GM12891 (cell line): ENCODE data around the gene LIAS. TPM values are rescaled to one million over a fixed set of nuclear protein-coding genes. Genes with fewer than 3 reads are reported as not detected.
A peak's percentile ranks its signal among the peaks of the same experiment; 100 is the strongest.
"Not testable (repeated sequence)": the region's sequence is repeated elsewhere in the genome, so short reads cannot be mapped to it uniquely, and the experiment has no call there.

Source experiments
- DNase-seq: peaks from one replicate; pipeline ENCODE4 v3.0.0; 2011; ENCODE audit warnings: low spot score; ENCODE audit not compliant: insufficient read length
- FAIRE-seq: peaks from 2 replicates; lab custom pipeline; 2011; peaks lifted over from hg19 to GRCh38; lab: Jason Lieb, UNC
- PAX5 ChIP-seq: IDR thresholded peaks from 2 replicates; pipeline ENCODE4 v1.6.1; 2011; ENCODE audit warnings: low read length, moderate library complexity, mild to moderate bottlenecking; ENCODE audit not compliant: insufficient read depth, severe bottlenecking
- POLR2A ChIP-seq: IDR thresholded peaks from 2 replicates; pipeline ENCODE4 v1.6.1; 2011; ENCODE audit warnings: low read depth, low read length, control low read depth
- POLR2AphosphoS5 ChIP-seq: IDR thresholded peaks from 2 replicates; pipeline ENCODE4 v1.6.1; 2011; ENCODE audit warnings: low read depth, low read length, control low read depth
- POU2F2 ChIP-seq: IDR thresholded peaks from 2 replicates; pipeline ENCODE4 v1.6.1; 2011; ENCODE audit warnings: low read depth, mild to moderate bottlenecking, control low read depth, low read length, moderate library complexity
- SPI1 ChIP-seq: IDR thresholded peaks from 2 replicates; pipeline ENCODE4 v1.6.1; 2011; ENCODE audit warnings: low read depth, low read length, control low read depth
- TAF1 ChIP-seq: IDR thresholded peaks from 2 replicates; pipeline ENCODE4 v1.6.1; 2011; ENCODE audit warnings: low read depth, low read length, control low read depth
- polyA plus RNA-seq: library from polyadenylated mRNA; unstranded; fragments of >200 nt; gene quantifications from one replicate; pipeline ENCODE4 v1.2.1, GENCODE V29; 2012; ENCODE audit warnings: low read depth, missing spikeins, inconsistent platforms; ENCODE audit not compliant: missing spikeins

Gene LIAS
- polyA plus RNA-seq, result 14.0 TPM

DNA sequence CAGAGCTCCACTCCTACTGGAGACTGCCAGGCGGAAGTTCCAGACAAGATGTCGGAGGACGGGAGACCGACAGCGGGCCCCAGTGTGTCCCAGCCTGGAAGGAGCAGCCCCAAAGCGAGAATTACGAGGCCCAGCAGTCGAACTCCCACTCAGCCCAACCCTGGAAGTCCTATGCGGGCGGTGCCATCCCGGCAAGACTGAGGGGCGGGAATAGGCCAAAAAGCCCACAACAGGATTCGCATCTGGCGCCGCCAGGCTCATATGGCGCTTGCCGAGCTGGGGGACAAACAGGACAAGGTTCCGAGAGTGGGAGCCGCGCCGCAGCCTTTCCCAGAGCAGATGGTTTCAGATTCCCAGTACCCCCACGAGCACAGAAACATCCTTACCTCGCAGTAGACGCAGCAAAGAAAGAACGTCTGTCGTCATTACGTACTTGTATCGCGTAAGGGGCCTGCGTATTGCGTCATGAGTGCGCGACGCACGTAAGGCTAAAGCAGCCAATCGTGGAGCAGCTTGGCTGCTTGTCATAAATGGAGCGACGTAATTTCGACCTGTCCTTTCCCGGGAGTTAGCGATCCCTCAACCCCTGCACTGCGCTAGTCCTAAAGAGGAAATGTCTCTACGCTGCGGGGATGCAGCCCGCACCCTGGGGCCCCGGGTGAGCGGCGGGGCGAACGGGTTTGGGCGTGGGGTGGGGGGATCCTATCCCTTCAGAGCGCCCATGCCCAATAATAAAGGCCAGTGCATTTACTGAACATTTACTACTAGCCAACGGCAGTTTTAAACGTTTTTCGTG lies at the start of gene LIAS, which contains the start of gene RPL9:
LIAS (plus strand) TSS at position 552 of the 796 bp plus-strand sequence; CDS start at position 614, 62 bp downstream.
RPL9 (minus strand) TSS at position 418 of the 796 bp plus-strand sequence. CDS start 483 bp downstream, outside the sequence.
- FAIRE-seq, result peak; percentile 100
- peak; percentile 99 for TF ChIP-seq TAF1
- no peak; the same call in 1 of the 2 replicates for TF ChIP-seq SPI1
- TF ChIP-seq PAX5, result no peak
- peak; percentile 99 for TF ChIP-seq POLR2A
- peak; percentile 99 for TF ChIP-seq POLR2AphosphoS5
- TF ChIP-seq POU2F2, result peak; percentile 89
- peak; percentile 76 for DNase-seq

GRCh38 chr4:39410415-39410814 lies 48.4 kb upstream of the LIAS start:
- TF ChIP-seq POLR2A, result no peak
- DNase-seq (no peak), FAIRE-seq (no peak)

- not testable (repeated sequence) for DNase-seq, FAIRE-seq
Measured at GRCh38 chr4:39411561-39411960, 47.3 kb upstream of the LIAS start.

DNA sequence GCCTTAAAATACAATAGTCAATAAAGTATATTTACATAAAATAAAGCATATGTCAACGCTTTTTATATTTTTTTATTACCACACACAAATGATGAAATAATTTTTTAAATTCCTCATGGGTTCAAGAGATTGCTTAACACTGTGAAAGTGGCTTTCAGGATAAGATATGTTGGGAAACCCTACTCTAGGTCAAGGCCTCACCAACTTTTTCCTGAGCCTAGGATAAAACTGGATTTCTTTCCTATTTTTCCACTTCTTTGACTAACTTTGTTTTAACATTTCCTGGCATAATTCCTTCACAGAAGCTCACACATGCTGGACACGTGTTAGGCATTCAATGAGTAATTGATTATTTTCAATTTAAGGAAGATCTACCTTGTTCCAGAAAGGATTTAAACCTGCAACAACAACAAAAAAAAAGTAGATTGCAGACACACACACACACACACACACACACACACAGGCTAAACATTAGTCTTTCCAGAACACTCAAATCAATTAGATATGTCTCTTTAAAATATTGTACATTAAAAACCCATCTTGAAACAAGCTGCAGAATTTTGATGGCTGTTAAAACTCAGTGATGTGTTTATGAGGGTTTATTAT lies 43.1 kb upstream of the LIAS start:
- no peak for FAIRE-seq
- DNase-seq, result no peak
- TF ChIP-seq TAF1 (no peak), POLR2AphosphoS5 (no peak), POU2F2 (no peak), SPI1 (no peak), POLR2A (no peak)

GRCh38 chr4:39422247-39422646 lies 36.6 kb upstream of the LIAS start:
- DNase-seq (no peak), FAIRE-seq (no peak)
- no peak for TF ChIP-seq POLR2A
- no peak for TF ChIP-seq PAX5
- TF ChIP-seq SPI1, result no peak
- no peak for TF ChIP-seq POLR2AphosphoS5
- TF ChIP-seq POU2F2, result no peak
- no peak for TF ChIP-seq TAF1

- not testable (repeated sequence) for DNase-seq, FAIRE-seq
Measured at GRCh38 chr4:39425297-39425696, 33.6 kb upstream of the LIAS start.

DNA sequence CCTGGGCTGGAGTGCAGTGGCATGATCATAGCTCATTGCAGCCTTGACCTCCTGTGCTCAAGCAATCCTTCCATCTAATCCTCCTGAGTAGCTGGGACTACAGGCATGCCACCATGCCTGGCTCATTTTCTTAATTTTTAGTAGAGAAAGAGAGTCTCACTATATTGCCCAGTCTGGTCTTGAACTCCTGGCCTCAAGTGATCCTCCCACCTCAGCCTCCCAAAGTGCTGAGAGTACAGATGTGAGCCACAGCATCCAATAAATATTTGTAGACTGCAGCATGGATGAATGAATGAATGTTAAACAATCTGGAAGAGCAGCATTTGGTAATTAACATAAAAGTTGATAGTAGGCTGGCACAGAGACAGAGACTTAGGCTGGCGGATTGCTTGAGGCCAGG lies 32.1 kb upstream of the LIAS start:
- TF ChIP-seq POU2F2 (no peak), POLR2AphosphoS5 (no peak), TAF1 (no peak), POLR2A (no peak), SPI1 (no peak), PAX5 (no peak)
- no peak for DNase-seq
- no peak for FAIRE-seq

GRCh38 chr4:39427520-39428114 lies 31.2 kb upstream of the LIAS start:
- TF ChIP-seq PAX5 (no peak), POLR2AphosphoS5 (no peak), SPI1 (no peak), POU2F2 (no peak), TAF1 (no peak), POLR2A (no peak)
- FAIRE-seq, result no peak

DNA sequence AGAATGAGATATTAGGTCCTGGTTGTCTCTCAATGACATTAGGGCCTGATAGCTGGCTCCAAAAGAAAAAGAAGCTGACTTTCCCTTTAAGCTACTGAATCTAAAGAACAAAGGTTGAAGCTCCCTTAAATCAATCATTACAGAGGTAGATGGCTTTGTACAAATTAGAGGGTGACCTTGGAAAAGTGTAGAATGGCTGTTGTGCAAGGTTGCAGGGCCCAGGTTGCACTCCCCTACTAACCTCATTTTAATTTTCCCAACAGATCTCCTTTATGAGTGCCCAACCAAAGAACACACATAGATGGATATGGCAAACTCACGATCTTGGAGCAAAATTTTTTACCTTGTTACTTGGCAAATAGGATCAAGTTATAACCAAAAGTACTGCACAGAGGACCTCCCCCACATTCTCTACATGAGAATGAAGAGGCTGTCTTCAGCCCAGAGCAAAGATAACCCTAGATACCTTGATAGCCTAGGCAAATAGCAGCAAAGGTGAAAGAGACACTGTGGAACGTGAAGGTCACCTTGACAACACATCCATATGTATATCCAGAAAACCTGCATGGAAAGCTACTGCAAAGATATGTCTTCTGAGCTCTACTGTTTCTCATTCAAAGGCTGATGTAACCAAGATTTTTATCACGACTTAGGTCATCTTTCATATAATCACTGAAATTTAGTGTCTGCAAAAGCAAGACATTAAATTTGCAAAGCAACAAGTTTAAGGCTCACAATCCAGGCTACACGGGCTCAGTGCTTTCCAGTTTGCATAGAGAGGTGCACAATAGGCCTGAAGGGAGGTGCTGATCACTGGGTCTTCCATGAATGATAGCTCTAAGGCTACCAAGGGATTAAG lies 29.2 kb upstream of the LIAS start:
- no peak for FAIRE-seq
- TF ChIP-seq POU2F2 (no peak), SPI1 (no peak), PAX5 (no peak), TAF1 (no peak), POLR2AphosphoS5 (no peak), POLR2A (no peak)
- no peak for DNase-seq

More at GRCh38 chr4:39427520-39428114, 31.2 kb upstream of the LIAS start:
- no peak for DNase-seq
